CD4-positive, alpha-beta T cell (primary cell): ENCODE measurements around the gene SP2. TPM values are rescaled to one million over a fixed set of nuclear protein-coding genes. Genes with fewer than 3 reads are reported as not detected.

Source experiments
- ATAC-seq: fragments of 200-7000 bp; cut with Tn5 transposase; one replicate; pipeline ENCODE4 v1.10.0; 2022; ENCODE audit warnings: mild to moderate bottlenecking; ENCODE audit not compliant: poor library complexity
- CTCF ChIA-PET: fragments of 350-600 bp; sonication (Branson Sonifier 250); formaldehyde crosslinking; loops from one replicate; lab custom pipeline; 2021; ENCODE audit warnings: antibody characterized with exemption, inconsistent platforms; lab: Charles Lee
- POLR2A ChIA-PET: fragments of 350-600 bp; sonication (Branson Sonifier 250); formaldehyde crosslinking; loops from one replicate; lab custom pipeline; 2021; ENCODE audit warnings: antibody characterized with exemption, inconsistent platforms; lab: Charles Lee
- DNase-seq, 14 experiments: peaks; one replicate each; pipeline ENCODE4 v3.0.0-alpha.2; 2013 to 2020; ENCODE audit warnings: mixed read lengths in 2 of 14
- H3K27ac ChIP-seq, 2 donors: one replicate each; pipeline versions ENCODE4 v1.5.1 to v1.7.0; 2013; ENCODE audit warnings: low read length in 2 of 2, low read depth in 1 of 2, mild to moderate bottlenecking in 1 of 2
- H3K27me3 ChIP-seq, 2 experiments: 1 replicate in 1 of 2; 2 replicates in 1 of 2; pipeline versions ENCODE4 v1.6.1 to v1.7.0; 2013; ENCODE audit warnings: low read length in 2 of 2, control low read depth in 1 of 2, mild to moderate bottlenecking in 1 of 2, moderate library complexity in 1 of 2; ENCODE audit not compliant: insufficient read depth in 2 of 2, control insufficient read depth in 1 of 2
- H3K36me3 ChIP-seq: one replicate; pipeline ENCODE4 v1.6.1; 2013; ENCODE audit warnings: low read length, control low read depth; ENCODE audit not compliant: insufficient read depth
- H3K4me1 ChIP-seq: one replicate; pipeline ENCODE4 v1.6.1; 2013; ENCODE audit warnings: low read length, control low read depth; ENCODE audit not compliant: insufficient read depth
- H3K4me3 ChIP-seq: one replicate; pipeline ENCODE4 v1.5.1; 2013; ENCODE audit warnings: mild to moderate bottlenecking, low read length, moderate library complexity
- H3K9me3 ChIP-seq, 2 experiments: 1 replicate in 1 of 2; 2 replicates in 1 of 2; pipeline versions ENCODE4 v1.6.1 to v1.7.0; 2013; ENCODE audit warnings: low read length in 2 of 2, mild to moderate bottlenecking in 2 of 2, control low read depth in 1 of 2, moderate library complexity in 1 of 2; ENCODE audit not compliant: control insufficient read depth in 1 of 2, insufficient read depth in 1 of 2
- H3K27ac Mint-ChIP-seq: one replicate; pipeline ENCODE4 v1.8.0; 2020; ENCODE audit warnings: mixed read lengths
- H3K27me3 Mint-ChIP-seq: one replicate; pipeline ENCODE4 v1.8.0; 2021; ENCODE audit warnings: mixed read lengths
- H3K36me3 Mint-ChIP-seq: one replicate; pipeline ENCODE4 v1.8.0; 2021; ENCODE audit warnings: low read depth, mixed read lengths
- H3K4me1 Mint-ChIP-seq: one replicate; pipeline ENCODE4 v1.8.0; 2021; ENCODE audit warnings: low read depth, mixed read lengths
- H3K4me3 Mint-ChIP-seq: one replicate; pipeline ENCODE4 v1.8.0; 2020; ENCODE audit warnings: mild to moderate bottlenecking, mixed read lengths
- H3K9me3 Mint-ChIP-seq: one replicate; pipeline ENCODE4 v1.8.0; 2020; ENCODE audit warnings: mixed read lengths
- intact Hi-C, 2 experiments: fragments of 100-400 bp; cut with DNase I in 1 of 2; cut with micrococcal nuclease in 1 of 2; formaldehyde crosslinking; loops; one replicate each; pipeline versions ENCODE4 v1.15.1 to v1.9.0; 2023 to 2025; cut with DNase I, micrococcal nuclease
- total RNA-seq, 174 experiments: library from RNA in 2 of 174; stranded (reverse) in 2 of 174; gene quantifications; one replicate each; pipeline ENCODE4 v1.2.3 and lab custom pipeline; 2021 to 2026
- TF ChIP-seq, protein P1 (sequence below): fragments of 200-600 bp; IDR thresholded peaks from one replicate; pipeline ENCODE4 v1.8.0; 2022; ENCODE audit warnings: antibody characterized with exemption, mild to moderate bottlenecking

SP2 gene
- total RNA-seq, 2 experiments from 2014 or later: 19.9 to 21.5 TPM

DNA sequence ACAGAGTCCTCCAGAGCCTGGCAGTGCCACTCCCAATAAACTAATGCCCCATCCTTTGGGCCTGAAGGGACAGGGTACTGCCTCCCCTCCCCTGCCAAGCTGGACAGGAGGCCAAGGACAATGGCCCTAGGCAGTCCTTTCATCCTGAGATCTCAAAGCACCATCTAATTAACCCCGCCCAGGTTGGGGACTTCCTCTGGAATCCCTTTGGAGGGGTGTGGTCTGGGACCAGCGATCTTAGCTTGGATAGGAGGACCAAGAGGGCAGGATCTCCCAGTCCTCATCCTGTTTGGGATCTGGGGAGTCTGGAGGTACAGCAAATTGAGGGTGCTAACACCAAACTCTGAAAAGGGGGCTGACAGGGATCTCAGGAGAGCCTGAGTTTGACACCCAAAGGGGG is 26.9 kb upstream of the SP2 start:
- POLR2A ChIA-PET: no interaction called here

DNA sequence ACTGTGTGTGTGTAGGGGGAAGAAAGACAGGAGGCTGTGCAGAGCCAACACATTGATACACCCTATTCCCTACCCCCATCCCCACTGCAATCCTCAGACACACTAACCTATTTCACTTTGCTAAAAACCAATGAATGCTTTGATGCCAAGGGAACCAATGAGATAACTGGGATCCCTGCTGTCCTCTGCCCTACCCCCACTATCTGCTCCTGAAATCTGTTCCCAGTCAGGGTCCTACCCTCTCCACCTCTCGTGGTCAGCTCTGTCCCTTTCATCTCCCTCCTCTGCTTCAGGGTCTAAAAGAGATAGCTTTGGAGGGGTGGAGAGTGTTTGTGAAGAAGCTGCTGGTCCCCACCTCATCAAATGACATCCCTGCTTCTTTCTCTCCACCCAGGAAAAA is 26.0 kb upstream of the SP2 start:
- ATAC-seq: no peak
- DNase-seq: no peak
- Histone ChIP-seq H3K4me1 (peaks cover 5% of the 10 kb centered on the region), H3K27ac (no peak overlapping the region), H3K27me3 (peaks cover 25 to 42% of the 10 kb centered on the region in 2 experiments), H3K36me3 (no peaks in the 10 kb centered on the region), H3K9me3 (peaks cover 0 to 8% of the 10 kb centered on the region in 2 experiments), H3K4me3 (no peak overlapping the region)
- Mint-ChIP-seq H3K9me3 (no peaks in the 10 kb centered on the region), H3K4me3 (no peak overlapping the region), H3K27ac (no peak overlapping the region), H3K36me3 (no peaks in the 10 kb centered on the region), H3K27me3 (peaks cover 65% of the 10 kb centered on the region), H3K4me1 (peaks cover 2% of the 10 kb centered on the region)
- TF ChIP-seq, protein P1, sequence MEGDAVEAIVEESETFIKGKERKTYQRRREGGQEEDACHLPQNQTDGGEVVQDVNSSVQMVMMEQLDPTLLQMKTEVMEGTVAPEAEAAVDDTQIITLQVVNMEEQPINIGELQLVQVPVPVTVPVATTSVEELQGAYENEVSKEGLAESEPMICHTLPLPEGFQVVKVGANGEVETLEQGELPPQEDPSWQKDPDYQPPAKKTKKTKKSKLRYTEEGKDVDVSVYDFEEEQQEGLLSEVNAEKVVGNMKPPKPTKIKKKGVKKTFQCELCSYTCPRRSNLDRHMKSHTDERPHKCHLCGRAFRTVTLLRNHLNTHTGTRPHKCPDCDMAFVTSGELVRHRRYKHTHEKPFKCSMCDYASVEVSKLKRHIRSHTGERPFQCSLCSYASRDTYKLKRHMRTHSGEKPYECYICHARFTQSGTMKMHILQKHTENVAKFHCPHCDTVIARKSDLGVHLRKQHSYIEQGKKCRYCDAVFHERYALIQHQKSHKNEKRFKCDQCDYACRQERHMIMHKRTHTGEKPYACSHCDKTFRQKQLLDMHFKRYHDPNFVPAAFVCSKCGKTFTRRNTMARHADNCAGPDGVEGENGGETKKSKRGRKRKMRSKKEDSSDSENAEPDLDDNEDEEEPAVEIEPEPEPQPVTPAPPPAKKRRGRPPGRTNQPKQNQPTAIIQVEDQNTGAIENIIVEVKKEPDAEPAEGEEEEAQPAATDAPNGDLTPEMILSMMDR: no peak
- intact Hi-C loops: no loop called here
- POLR2A ChIA-PET: no interaction called here
- CTCF ChIA-PET: interaction anchor here (0.6 to 1.0 kb wide), 3 partner anchors 20 to 668 kb away, joined by 3 read pairs; no protein-coding TSS in a partner anchor

More for the DNA sequence above, 26.9 kb upstream of the SP2 start:
- intact Hi-C loops: no loop called here
- Mint-ChIP-seq H3K4me1 (peaks cover 7% of the 10 kb centered on the region), H3K27ac (no peak overlapping the region), H3K4me3 (no peak overlapping the region), H3K36me3 (no peaks in the 10 kb centered on the region), H3K9me3 (no peaks in the 10 kb centered on the region), H3K27me3 (peaks cover 55% of the 10 kb centered on the region)
- Histone ChIP-seq H3K36me3 (no peaks in the 10 kb centered on the region), H3K4me1 (peaks cover 13% of the 10 kb centered on the region), H3K27ac (no peak overlapping the region), H3K4me3 (no peak overlapping the region), H3K27me3 (peaks cover 25 to 36% of the 10 kb centered on the region in 2 experiments), H3K9me3 (peaks cover 0 to 8% of the 10 kb centered on the region in 2 experiments)
- TF ChIP-seq, protein P1: no peak
- DNase-seq (no peak), ATAC-seq (no peak)
- CTCF ChIA-PET: no interaction called here

DNA sequence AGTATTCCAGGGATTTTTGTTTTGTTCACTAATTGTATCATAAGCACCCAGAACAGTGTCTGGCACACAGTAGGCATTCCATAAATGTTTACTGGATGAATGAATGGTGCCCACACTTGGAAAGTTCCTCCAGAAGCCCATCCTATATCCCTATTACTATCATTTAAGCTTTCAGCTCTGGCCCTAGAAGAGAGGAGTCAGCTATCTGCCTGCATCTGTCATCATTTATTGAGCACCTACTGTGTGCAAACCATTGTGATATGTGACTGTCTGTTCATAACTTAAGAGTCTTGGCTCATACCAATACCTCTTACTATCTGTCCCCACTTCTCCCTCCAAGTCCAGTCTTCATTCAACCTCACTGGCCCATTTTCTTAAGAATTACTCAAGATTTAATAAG is 25.0 kb upstream of the SP2 start:
- H3K27me3 Mint-ChIP-seq: peaks cover 73% of the 10 kb centered on the region

More for the DNA sequence above, 25.0 kb upstream of the SP2 start:
- ChIA-PET POLR2A (no interaction called here), CTCF (interaction anchor here (0.9 to 1.0 kb wide), 2 partner anchors 19 to 24 kb away, joined by 3 read pairs; no protein-coding TSS in a partner anchor)
- DNase-seq (no peak), ATAC-seq (no peak)
- H3K9me3 Mint-ChIP-seq: no peaks in the 10 kb centered on the region
- Histone ChIP-seq H3K27ac (no peak overlapping the region), H3K4me1 (no peaks in the 10 kb centered on the region), H3K9me3 (peaks cover 0 to 8% of the 10 kb centered on the region in 2 experiments), H3K27me3 (peaks cover 28 to 42% of the 10 kb centered on the region in 2 experiments), H3K4me3 (no peak overlapping the region), H3K36me3 (no peaks in the 10 kb centered on the region)
- intact Hi-C loops: no loop called here
- H3K4me1 Mint-ChIP-seq: no peaks in the 10 kb centered on the region
- no peak overlapping the region for H3K27ac Mint-ChIP-seq
- H3K4me3 Mint-ChIP-seq: no peak overlapping the region
- no peaks in the 10 kb centered on the region for H3K36me3 Mint-ChIP-seq
- TF ChIP-seq, protein P1: no peak
